Skeletal muscle satellite cell (primary cell): Measurements from ENCODE around the gene CALML3.
A peak's percentile ranks its signal among the peaks of the same experiment; 100 is the strongest.

ENCODE experiments used
- H3K27me3 ChIP-seq: 2 replicates; pipeline ENCODE4 v1.7.0; 2013; ENCODE audit warnings: low read length; ENCODE audit not compliant: control insufficient read depth, insufficient read depth
- H3K36me3 ChIP-seq: 2 replicates; pipeline ENCODE4 v1.7.0; 2013; ENCODE audit warnings: mild to moderate bottlenecking, control low read depth, low read length; ENCODE audit not compliant: insufficient read depth
- H3K4me1 ChIP-seq: 2 replicates; pipeline ENCODE4 v1.7.0; 2013; ENCODE audit warnings: low read length; ENCODE audit not compliant: control insufficient read depth, insufficient read depth
- H3K4me2 ChIP-seq: 2 replicates; pipeline ENCODE4 v1.7.0; 2013; ENCODE audit warnings: mild to moderate bottlenecking, low read length
- H3K4me3 ChIP-seq: 2 replicates; pipeline ENCODE4 v1.7.0; 2013; ENCODE audit warnings: low read length
- H3K9ac ChIP-seq: 2 replicates; pipeline ENCODE4 v1.7.0; 2013; ENCODE audit warnings: mild to moderate bottlenecking, low read depth, low read length, moderate library complexity
- H3K9me3 ChIP-seq: replicated peaks from 2 replicates; pipeline ENCODE4 v1.7.0; 2013; ENCODE audit warnings: mild to moderate bottlenecking, control low read depth, low read length

Gene CALML3

GRCh38 chr10:5549462-5550249 lies 24.9 kb downstream of the CALML3 start:
- H3K9me3 ChIP-seq, result no peaks in the 10 kb centered on the region
- no peaks in the 10 kb centered on the region for H3K36me3 ChIP-seq
- H3K4me1 ChIP-seq, result peaks cover 62% of the 10 kb centered on the region
- peak overlapping the region; percentile 72 for H3K4me2 ChIP-seq
- no peaks in the 10 kb centered on the region for H3K27me3 ChIP-seq
- H3K4me3 ChIP-seq, result no peak overlapping the region
- no peak overlapping the region for H3K9ac ChIP-seq

- peaks cover 65% of the 10 kb centered on the region for H3K4me1 ChIP-seq
- H3K9me3 ChIP-seq, result no peaks in the 10 kb centered on the region
- no peak overlapping the region for H3K4me2 ChIP-seq
- no peak overlapping the region for H3K9ac ChIP-seq
- no peaks in the 10 kb centered on the region for H3K36me3 ChIP-seq
- H3K27me3 ChIP-seq, result no peaks in the 10 kb centered on the region
- no peak overlapping the region for H3K4me3 ChIP-seq
Observed at GRCh38 chr10:5550250-5550545, 25.4 kb downstream of the CALML3 start.

- H3K9me3 ChIP-seq, result no peaks in the 10 kb centered on the region
- no peak overlapping the region for H3K4me2 ChIP-seq
- H3K4me1 ChIP-seq, result peaks cover 61% of the 10 kb centered on the region
- H3K27me3 ChIP-seq, result no peaks in the 10 kb centered on the region
- H3K4me3 ChIP-seq, result no peak overlapping the region
- H3K36me3 ChIP-seq, result no peaks in the 10 kb centered on the region
- H3K9ac ChIP-seq, result no peak overlapping the region
Observed at GRCh38 chr10:5550621-5551530, 26.1 kb downstream of the CALML3 start.

GRCh38 chr10:5551531-5552375 lies 27.0 kb downstream of the CALML3 start:
- H3K4me1 ChIP-seq, result peaks cover 52% of the 10 kb centered on the region
- H3K36me3 ChIP-seq, result no peaks in the 10 kb centered on the region
- no peak overlapping the region for H3K9ac ChIP-seq
- H3K27me3 ChIP-seq, result no peaks in the 10 kb centered on the region
- no peak overlapping the region for H3K4me3 ChIP-seq
- no peak overlapping the region for H3K4me2 ChIP-seq
- no peaks in the 10 kb centered on the region for H3K9me3 ChIP-seq

GRCh38 chr10:5552376-5553321 lies 27.9 kb downstream of the CALML3 start:
- H3K4me3 ChIP-seq, result no peak overlapping the region
- no peaks in the 10 kb centered on the region for H3K9me3 ChIP-seq
- peaks cover 43% of the 10 kb centered on the region for H3K4me1 ChIP-seq
- no peaks in the 10 kb centered on the region for H3K27me3 ChIP-seq
- no peaks in the 10 kb centered on the region for H3K36me3 ChIP-seq
- H3K9ac ChIP-seq, result no peak overlapping the region
- no peak overlapping the region for H3K4me2 ChIP-seq

GRCh38 chr10:5553400-5554170 lies 28.8 kb downstream of the CALML3 start:
- Histone ChIP-seq H3K4me2 (no peak overlapping the region), H3K4me1 (peaks cover 34% of the 10 kb centered on the region), H3K27me3 (no peaks in the 10 kb centered on the region), H3K9me3 (no peaks in the 10 kb centered on the region), H3K36me3 (no peaks in the 10 kb centered on the region), H3K9ac (no peak overlapping the region), H3K4me3 (no peak overlapping the region)

- H3K9ac ChIP-seq, result no peak overlapping the region
- H3K36me3 ChIP-seq, result no peaks in the 10 kb centered on the region
- no peak overlapping the region for H3K4me3 ChIP-seq
- H3K4me2 ChIP-seq, result no peak overlapping the region
- H3K27me3 ChIP-seq, result no peaks in the 10 kb centered on the region
- H3K4me1 ChIP-seq, result peaks cover 35% of the 10 kb centered on the region
- H3K9me3 ChIP-seq, result no peaks in the 10 kb centered on the region
Observed at GRCh38 chr10:5555021-5555510, 30.3 kb downstream of the CALML3 start.

- H3K9me3 ChIP-seq, result no peaks in the 10 kb centered on the region
- H3K4me2 ChIP-seq, result no peak overlapping the region
- H3K36me3 ChIP-seq, result no peaks in the 10 kb centered on the region
- H3K4me1 ChIP-seq, result peaks cover 42% of the 10 kb centered on the region
- H3K9ac ChIP-seq, result no peak overlapping the region
- H3K4me3 ChIP-seq, result no peak overlapping the region
- H3K27me3 ChIP-seq, result no peaks in the 10 kb centered on the region
Observed at GRCh38 chr10:5555881-5556280, 31.1 kb downstream of the CALML3 start.

GRCh38 chr10:5556576-5556975 lies 31.8 kb downstream of the CALML3 start:
- Histone ChIP-seq H3K4me2 (no peak overlapping the region), H3K9ac (no peak overlapping the region), H3K4me1 (peaks cover 37% of the 10 kb centered on the region), H3K27me3 (no peaks in the 10 kb centered on the region), H3K36me3 (no peaks in the 10 kb centered on the region), H3K4me3 (no peak overlapping the region), H3K9me3 (no peaks in the 10 kb centered on the region)
